Muscle layer of colon (tissue), 2 donors: ENCODE data around the gene ARHGAP22.

Experiments
- H3K27ac ChIP-seq: one replicate; pipeline ENCODE4 v1.7.0; 2013; ENCODE audit warnings: low read depth, mild to moderate bottlenecking, low read length, moderate library complexity
- H3K27me3 ChIP-seq, 2 donors: one replicate each; pipeline ENCODE4 v1.7.0; 2013; ENCODE audit warnings: low read length in 2 of 2, mild to moderate bottlenecking in 2 of 2; ENCODE audit not compliant: insufficient read depth in 2 of 2, control insufficient read depth in 1 of 2
- H3K36me3 ChIP-seq: one replicate; pipeline ENCODE4 v1.7.0; 2013; ENCODE audit warnings: mild to moderate bottlenecking, low read length; ENCODE audit not compliant: insufficient read depth
- H3K4me1 ChIP-seq: one replicate; pipeline ENCODE4 v1.7.0; 2013; ENCODE audit warnings: mild to moderate bottlenecking, low read length; ENCODE audit not compliant: insufficient read depth
- H3K4me3 ChIP-seq, 2 donors: one replicate each; pipeline ENCODE4 v1.7.0; 2013; ENCODE audit warnings: low read length in 2 of 2, low read depth in 1 of 2, mild to moderate bottlenecking in 1 of 2, moderate library complexity in 1 of 2
- H3K9ac ChIP-seq: one replicate; pipeline ENCODE4 v1.7.0; 2013; ENCODE audit warnings: low read length
- H3K9me3 ChIP-seq: one replicate; pipeline ENCODE4 v1.7.0; 2013; ENCODE audit warnings: mild to moderate bottlenecking, low read length
- donor health status: abdominal sarcoma.
- donor health status: Adenocarcinoma of cecum.

The ARHGAP22 gene

DNA sequence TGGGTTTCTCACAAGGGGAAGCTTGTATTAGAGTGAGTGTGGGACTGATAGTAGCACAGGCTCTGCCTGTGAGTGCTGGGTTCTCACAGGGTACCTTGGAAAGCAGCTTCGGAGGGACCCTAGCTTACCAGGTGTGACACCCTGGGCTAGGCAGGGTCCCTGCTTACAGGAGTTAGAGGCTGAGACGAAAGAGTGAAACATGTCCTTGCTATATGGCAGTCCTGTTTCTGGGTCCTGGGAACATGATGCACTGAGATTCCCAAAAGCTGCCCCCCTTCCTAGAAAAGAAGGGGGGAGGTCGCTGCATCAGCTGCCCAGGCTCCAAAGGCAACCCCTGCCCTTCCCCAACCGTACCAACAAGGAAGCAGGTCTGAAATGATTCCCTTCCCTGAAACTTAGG is 6.3 kb upstream of the ARHGAP22 start:
- no peak overlapping the region for H3K27ac ChIP-seq
- H3K27me3 ChIP-seq = no peaks in the 10 kb centered on the region
- no peak overlapping the region for H3K9ac ChIP-seq
- no peaks in the 10 kb centered on the region for H3K9me3 ChIP-seq
- no peaks in the 10 kb centered on the region for H3K36me3 ChIP-seq
- no peaks in the 10 kb centered on the region for H3K4me1 ChIP-seq
- H3K4me3 ChIP-seq = no peak overlapping the region

DNA sequence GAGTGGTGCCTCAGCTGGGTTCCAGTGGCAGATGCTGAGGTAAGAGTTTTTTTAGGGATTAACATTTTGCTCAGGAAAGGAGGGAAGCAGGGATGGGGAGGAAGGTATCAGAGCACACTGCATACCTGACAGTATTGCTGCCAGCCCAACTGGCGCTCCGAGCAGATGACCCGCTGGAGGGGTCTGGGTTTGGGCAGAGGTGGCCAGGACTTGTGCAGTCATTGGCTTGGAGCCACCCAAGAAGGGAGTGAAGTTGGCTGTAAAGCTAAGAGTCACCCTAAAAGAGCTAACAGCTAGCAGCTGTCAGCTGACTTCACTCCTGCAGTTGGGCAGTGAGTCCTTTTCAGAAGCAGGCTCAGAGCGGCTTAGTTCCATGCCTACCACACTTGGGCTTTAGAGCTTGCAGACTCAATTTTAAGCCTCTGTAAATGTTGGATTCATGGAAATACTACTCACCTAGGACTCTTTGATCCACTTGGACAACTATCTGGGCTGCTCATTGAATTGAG is 5.8 kb upstream of the ARHGAP22 start:
- no peaks in the 10 kb centered on the region for H3K9me3 ChIP-seq
- H3K36me3 ChIP-seq = no peaks in the 10 kb centered on the region
- H3K4me1 ChIP-seq = no peaks in the 10 kb centered on the region
- no peak overlapping the region for H3K4me3 ChIP-seq
- no peak overlapping the region for H3K9ac ChIP-seq
- no peaks in the 10 kb centered on the region for H3K27me3 ChIP-seq
- H3K27ac ChIP-seq = no peak overlapping the region

DNA sequence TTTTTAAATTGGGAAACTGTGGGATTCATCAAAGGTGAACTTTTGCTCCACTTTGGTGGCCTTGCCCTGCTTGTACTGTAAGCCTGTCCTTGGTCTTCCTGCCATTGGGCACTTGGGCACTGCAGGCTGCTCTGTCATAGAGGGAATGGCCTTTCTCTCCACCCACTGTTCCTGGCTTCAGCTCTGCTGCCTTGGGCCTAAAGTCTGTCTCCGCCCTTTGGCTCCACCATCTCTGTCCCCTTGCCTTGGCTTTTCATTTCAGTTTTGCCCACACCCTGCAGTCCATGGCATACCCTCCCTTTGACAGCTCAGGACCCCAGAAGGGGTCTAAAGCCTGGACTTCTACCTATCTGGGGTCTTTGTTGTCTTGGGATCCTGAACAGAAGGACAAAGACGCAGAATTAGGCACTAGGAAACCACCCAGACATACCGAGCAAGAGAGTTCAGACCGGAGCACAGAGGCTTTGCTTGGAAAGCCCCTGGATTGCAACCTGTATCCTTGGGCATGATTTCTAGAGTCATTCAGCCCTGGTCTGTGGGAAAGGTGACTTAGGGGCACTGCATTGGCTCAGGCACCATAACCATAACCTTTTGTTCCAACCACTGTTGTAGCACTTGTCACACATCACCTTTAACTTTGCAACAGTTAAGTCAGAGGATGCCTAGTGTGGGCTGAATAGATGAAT is 5.2 kb upstream of the ARHGAP22 start:
- Histone ChIP-seq H3K27me3 (no peaks in the 10 kb centered on the region), H3K36me3 (no peaks in the 10 kb centered on the region), H3K9me3 (no peaks in the 10 kb centered on the region), H3K9ac (no peak overlapping the region), H3K4me1 (no peaks in the 10 kb centered on the region), H3K4me3 (no peak overlapping the region), H3K27ac (no peak overlapping the region)

DNA sequence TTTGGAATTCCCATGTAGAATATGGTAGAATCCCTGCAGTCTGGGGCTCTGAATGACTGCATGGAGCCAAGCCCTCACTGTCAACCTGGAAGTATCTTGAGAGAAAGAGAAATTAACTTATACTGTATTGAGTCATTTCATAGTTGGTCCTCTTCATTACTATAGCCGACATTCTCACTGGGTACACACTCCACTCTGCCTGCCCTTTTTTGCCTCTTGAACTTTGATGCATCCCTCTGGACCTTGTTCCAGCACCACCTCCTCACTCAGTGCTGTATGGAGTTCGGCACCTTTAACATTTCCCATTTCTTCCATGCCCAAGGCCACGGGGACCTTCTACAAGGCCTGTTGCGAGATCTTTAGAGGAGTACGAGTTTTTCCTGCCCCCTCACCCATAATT is 4.6 kb upstream of the ARHGAP22 start:
- no peaks in the 10 kb centered on the region for H3K27me3 ChIP-seq
- no peaks in the 10 kb centered on the region for H3K4me1 ChIP-seq
- H3K27ac ChIP-seq = no peak overlapping the region
- H3K36me3 ChIP-seq = no peaks in the 10 kb centered on the region
- no peaks in the 10 kb centered on the region for H3K9me3 ChIP-seq
- no peak overlapping the region for H3K4me3 ChIP-seq
- no peak overlapping the region for H3K9ac ChIP-seq

DNA sequence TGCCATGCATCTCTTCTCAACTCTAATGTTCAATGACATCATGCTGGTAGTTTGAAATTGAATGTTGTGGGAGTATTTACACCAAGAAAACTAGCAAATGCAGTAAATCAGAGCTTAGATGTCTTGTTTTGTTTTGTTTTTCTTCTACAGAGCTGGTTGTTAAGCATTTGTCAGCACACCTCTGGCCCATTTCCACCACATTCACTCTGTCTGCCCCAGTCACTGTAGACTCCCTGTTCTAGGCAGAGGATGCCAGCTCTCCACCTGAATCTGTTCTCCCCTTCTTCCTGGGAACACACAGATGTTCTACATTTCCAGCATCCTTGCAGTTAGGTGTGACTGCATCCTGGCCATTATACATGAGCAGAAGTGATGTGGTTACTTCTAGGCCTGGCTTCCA is 4.1 kb upstream of the ARHGAP22 start:
- Histone ChIP-seq H3K4me3 (no peak overlapping the region), H3K9me3 (no peaks in the 10 kb centered on the region), H3K9ac (no peak overlapping the region), H3K36me3 (no peaks in the 10 kb centered on the region), H3K27ac (no peak overlapping the region), H3K4me1 (no peaks in the 10 kb centered on the region), H3K27me3 (peaks cover 0 to 3% of the 10 kb centered on the region in 2 donors)

DNA sequence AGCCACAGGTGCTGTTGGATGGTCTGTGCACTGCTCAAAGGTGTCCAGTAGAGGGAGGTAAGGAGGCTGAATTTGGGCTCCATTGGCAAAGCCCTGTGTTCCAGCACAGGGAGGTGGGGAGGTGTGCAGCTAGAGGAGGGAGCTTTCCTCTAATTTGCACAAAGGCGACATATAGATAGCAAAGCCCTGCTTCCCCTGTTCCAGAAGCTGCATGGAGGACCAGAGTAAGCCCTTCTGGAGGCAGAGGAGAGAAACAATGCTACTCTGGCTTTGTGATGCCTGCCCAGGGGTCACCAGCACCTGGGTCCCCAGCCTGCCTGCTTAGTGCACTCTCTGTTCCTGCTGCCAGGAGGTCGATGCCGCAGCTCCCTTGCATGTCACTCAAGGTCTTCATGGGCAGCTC is 3.4 kb upstream of the ARHGAP22 start:
- peaks cover 0 to 4% of the 10 kb centered on the region in 2 donors for H3K27me3 ChIP-seq
- H3K9ac ChIP-seq = no peak overlapping the region
- H3K27ac ChIP-seq = no peak overlapping the region
- no peaks in the 10 kb centered on the region for H3K4me1 ChIP-seq
- H3K36me3 ChIP-seq = no peaks in the 10 kb centered on the region
- no peak overlapping the region for H3K4me3 ChIP-seq
- H3K9me3 ChIP-seq = no peaks in the 10 kb centered on the region

DNA sequence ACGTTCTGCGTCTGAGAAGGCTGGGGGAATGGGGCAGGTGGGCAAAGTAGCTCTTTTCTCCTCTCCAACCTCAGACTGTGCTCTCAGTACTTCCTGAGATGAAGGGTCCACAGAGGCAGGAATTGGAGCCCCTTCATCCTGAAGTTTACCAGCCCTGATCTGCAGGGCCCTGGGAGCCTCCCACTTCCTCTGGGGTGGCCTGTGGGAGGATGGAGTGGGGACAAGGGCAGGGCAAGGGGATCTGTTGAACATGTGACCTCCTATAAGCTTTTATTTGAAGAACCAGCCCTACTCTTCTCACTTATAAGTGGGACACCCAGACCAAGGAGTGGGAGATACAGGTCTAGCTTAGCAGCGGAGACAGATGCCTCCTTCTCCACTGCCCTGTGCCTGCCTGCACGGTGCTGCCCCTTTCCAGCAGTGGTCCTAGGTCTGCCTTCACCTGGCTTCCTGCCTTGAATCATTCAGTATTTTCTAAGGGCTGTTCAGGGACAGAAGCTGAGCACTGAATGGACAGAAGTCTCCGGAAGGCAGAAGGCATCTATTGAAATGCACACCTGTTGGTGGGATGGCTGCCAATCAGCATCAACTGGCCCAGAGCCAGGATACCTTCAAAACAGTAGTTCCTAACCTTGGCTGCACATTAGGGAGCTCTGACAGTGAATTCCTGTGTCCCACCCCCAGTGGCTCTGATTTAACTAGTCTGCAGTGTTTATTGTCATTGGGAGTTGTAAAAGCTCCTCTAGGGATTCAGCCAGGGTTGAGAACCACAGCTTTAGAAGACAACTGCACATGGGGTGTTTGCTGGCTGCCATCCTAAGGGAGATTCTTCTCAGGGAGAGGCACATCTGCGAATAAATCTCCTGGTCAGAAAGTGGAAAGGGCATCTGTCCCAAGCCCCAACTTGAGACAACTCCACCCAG is 2.7 kb upstream of the ARHGAP22 start:
- H3K4me3 ChIP-seq = no peak overlapping the region
- H3K27me3 ChIP-seq = peaks cover 0 to 4% of the 10 kb centered on the region in 2 donors
- H3K36me3 ChIP-seq = no peaks in the 10 kb centered on the region
- H3K9ac ChIP-seq = no peak overlapping the region
- no peaks in the 10 kb centered on the region for H3K4me1 ChIP-seq
- no peaks in the 10 kb centered on the region for H3K9me3 ChIP-seq
- no peak overlapping the region for H3K27ac ChIP-seq

DNA sequence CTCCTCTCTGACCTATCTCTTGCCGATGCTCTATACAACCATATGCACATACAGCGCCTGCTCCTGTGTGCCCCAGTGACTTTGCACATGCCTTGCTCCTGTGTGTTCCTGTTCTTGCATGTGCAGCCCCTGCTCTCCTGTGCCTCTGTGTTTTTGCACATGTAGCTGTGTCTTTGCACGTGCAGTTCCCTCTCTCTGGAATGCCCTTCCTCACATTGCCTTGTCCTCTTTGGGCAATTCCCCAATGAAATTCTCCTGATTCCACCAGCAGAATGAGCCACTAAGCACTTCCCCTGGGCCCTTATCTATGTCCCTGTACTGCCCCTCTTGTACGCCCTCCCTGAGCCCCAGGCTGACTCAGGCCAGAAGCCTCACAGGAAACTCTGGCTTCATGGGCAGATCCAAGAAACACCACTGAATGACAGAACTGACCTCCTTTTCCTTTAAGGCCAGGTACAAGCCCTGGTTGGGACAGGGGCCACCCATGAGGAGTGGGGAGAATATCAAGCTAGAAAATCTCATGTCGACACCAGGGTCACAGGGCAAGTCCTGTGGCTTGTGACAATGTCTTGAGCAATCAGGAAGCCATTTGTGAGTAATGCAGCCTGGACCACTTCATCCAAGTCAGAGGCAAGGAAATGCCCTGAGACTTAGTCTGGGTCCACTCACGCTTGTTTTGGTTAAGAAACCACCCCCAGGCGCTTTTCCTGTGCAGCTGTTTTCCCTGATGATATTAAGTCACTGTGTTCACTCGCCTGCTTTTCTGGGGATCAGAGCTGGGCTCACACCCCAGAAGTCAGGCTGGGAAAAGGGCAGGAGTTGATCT is 1.9 kb upstream of the ARHGAP22 start:
- Histone ChIP-seq H3K36me3 (no peaks in the 10 kb centered on the region), H3K9me3 (no peaks in the 10 kb centered on the region), H3K4me1 (no peaks in the 10 kb centered on the region), H3K27me3 (peaks cover 0 to 4% of the 10 kb centered on the region in 2 donors), H3K9ac (no peak overlapping the region), H3K4me3 (no peak overlapping the region), H3K27ac (no peak overlapping the region)

DNA sequence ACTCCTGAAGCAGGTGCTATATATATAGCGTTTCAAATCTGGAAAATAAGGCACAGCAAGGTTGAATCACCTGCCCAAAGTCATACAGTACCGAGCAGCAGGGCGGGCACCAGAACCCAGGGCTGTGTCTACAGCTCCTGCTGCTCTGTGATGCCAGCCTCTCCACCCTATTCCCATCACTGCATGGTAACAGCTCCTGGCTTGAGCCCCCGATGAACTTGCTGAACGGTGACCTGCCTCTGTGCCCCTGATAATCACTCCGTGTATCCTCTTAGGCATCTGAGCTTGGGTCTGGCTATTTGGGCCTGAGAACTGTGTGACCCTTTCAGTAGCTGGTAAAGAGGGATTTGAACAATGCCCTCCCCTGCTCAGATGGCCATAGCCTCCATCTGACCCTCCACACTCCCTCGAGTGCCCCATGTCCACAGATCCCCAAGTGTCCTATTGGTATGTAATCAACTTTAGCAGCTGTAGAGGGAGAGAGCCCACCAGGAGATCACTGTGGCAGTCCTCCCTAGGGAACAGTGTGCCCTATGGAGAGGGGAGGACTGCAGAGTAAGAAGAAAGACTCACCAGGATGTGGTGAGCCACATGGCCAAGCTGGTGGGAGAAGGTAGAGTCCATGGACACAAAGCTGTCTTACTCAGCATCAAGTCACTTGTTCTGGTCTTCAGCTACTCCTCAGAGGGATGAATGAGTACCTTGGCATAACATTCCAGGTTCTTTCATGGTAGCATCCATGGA is 1.1 kb upstream of the ARHGAP22 start:
- no peaks in the 10 kb centered on the region for H3K4me1 ChIP-seq
- no peak overlapping the region for H3K27ac ChIP-seq
- H3K4me3 ChIP-seq = no peak overlapping the region
- H3K9me3 ChIP-seq = no peaks in the 10 kb centered on the region
- H3K9ac ChIP-seq = no peak overlapping the region
- H3K36me3 ChIP-seq = no peaks in the 10 kb centered on the region
- H3K27me3 ChIP-seq = peaks cover 0 to 4% of the 10 kb centered on the region in 2 donors

DNA sequence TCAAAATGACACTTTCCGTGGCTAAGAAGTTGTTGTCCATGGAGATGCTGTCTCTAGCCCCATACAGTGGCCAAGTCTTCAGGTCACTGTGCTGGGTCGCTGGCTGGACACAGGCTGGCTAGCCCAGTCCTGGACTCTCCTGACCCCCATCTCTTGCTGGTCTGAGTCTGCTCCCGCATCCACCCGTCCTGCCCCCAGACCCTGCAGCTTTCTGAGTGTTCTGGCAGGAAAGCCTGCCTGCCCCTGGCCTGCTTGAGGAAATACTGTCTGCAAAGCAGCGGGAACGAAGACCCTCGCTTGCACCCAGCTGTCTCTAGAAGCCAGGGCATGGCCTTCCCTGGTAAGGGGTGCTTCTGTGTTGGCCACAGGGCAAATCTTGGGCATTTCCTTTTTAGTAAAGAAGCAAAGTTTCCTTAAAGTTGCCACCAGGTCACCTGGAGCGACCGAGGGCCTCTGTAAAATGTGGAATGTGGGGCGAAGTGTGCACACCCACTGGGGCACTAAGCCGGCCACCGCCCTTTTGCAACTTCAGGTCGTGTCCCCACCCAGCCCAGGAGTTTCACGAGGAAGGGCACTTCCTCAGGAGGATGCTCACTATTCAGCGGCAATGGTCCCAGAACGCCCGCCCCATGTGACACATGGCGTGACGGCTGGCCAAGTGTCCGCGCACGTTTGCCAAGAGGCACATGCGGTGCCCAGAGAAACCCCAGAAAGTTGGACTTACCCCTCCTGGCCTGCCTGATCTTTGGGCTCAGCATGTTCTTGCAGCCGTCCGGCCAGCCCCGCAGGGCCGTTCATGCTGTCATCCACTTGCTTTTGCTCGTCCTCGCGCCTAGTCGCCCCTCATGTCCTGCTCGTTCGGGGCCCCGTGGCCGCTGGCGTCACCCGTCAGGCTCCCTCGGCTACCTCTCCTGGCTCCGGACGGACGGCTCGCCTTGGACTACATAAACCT is 558 bp downstream of the ARHGAP22 start:
- no peak overlapping the region for H3K27ac ChIP-seq

More for the DNA sequence above, 558 bp downstream of the ARHGAP22 start:
- Histone ChIP-seq H3K36me3 (no peaks in the 10 kb centered on the region), H3K9ac (no peak overlapping the region), H3K4me3 (peak overlapping the region; percentile 24 to 59), H3K27me3 (peaks cover 0 to 4% of the 10 kb centered on the region in 2 donors), H3K4me1 (no peaks in the 10 kb centered on the region), H3K9me3 (no peaks in the 10 kb centered on the region)
